Mesothelial cell of epicardium (in vitro differentiated cells): ENCODE data around the gene SEMA3A. TPM values are rescaled to one million over a fixed set of nuclear protein-coding genes. Genes with fewer than 3 reads are reported as not detected.

ENCODE experiments used
- DNase-seq, 2 experiments: peaks; one replicate each; pipeline ENCODE4 v3.0.0; 2021; ENCODE audit warnings: low spot score in 2 of 2; ENCODE audit not compliant: unreplicated experiment in 2 of 2
- H3K27ac Mint-ChIP-seq: 2 replicates; pipeline ENCODE4 v1.8.0; 2021; ENCODE audit warnings: mixed read lengths
- H3K27me3 Mint-ChIP-seq: 2 replicates; pipeline ENCODE4 v1.8.0; 2021; ENCODE audit warnings: low read depth, mixed read lengths
- H3K36me3 Mint-ChIP-seq: 2 replicates; pipeline ENCODE4 v1.8.0; 2021; ENCODE audit warnings: mixed read lengths
- H3K4me1 Mint-ChIP-seq: 2 replicates; pipeline ENCODE4 v1.8.0; 2021; ENCODE audit warnings: mixed read lengths
- H3K4me3 Mint-ChIP-seq: 2 replicates; pipeline ENCODE4 v1.8.0; 2021; ENCODE audit warnings: mild to moderate bottlenecking, moderate library complexity, mixed read lengths
- H3K9me3 Mint-ChIP-seq: 2 replicates; pipeline ENCODE4 v1.8.0; 2021; ENCODE audit warnings: mixed read lengths
- CTCF ChIP-seq: fragments of 200-600 bp; sonication (generic); IDR thresholded peaks from one replicate; pipeline ENCODE4 v1.5.0; 2021; ENCODE audit warnings: antibody characterized with exemption; ENCODE audit not compliant: unreplicated experiment
- total RNA-seq: library from RNA; stranded (reverse); gene quantifications from 3 replicates; pipeline ENCODE4 v1.2.1, GENCODE V29; 2021

Gene SEMA3A
- total RNA-seq, 1 donor from 2014 or later = 44.4 TPM

- Mint-ChIP-seq H3K27ac (no peak overlapping the region), H3K36me3 (no peaks in the 10 kb centered on the region)
- no peak for TF ChIP-seq CTCF
These were observed 264.3 kb downstream of the SEMA3A start for GRCh38 chr7:83930262-83930661.

GRCh38 chr7:83925860-83926259 lies 268.7 kb downstream of the SEMA3A start:
- Mint-ChIP-seq H3K36me3 (no peaks in the 10 kb centered on the region), H3K27ac (no peak overlapping the region), H3K4me1 (peaks cover 12% of the 10 kb centered on the region), H3K9me3 (peaks cover 3% of the 10 kb centered on the region), H3K4me3 (no peak overlapping the region), H3K27me3 (no peaks in the 10 kb centered on the region)
- no peak for DNase-seq
- TF ChIP-seq CTCF = no peak

More at GRCh38 chr7:83930262-83930661, 264.3 kb downstream of the SEMA3A start:
- H3K4me3 Mint-ChIP-seq = no peak overlapping the region
- no peaks in the 10 kb centered on the region for H3K27me3 Mint-ChIP-seq
- no peak for DNase-seq
- H3K9me3 Mint-ChIP-seq = peaks cover 3% of the 10 kb centered on the region
- H3K4me1 Mint-ChIP-seq = no peaks in the 10 kb centered on the region

- no peak for DNase-seq
- H3K9me3 Mint-ChIP-seq = peaks cover 7% of the 10 kb centered on the region
- no peaks in the 10 kb centered on the region for H3K36me3 Mint-ChIP-seq
- H3K4me3 Mint-ChIP-seq = no peak overlapping the region
- H3K27ac Mint-ChIP-seq = peak overlapping the region; percentile 53
- no peaks in the 10 kb centered on the region for H3K27me3 Mint-ChIP-seq
- no peak for TF ChIP-seq CTCF
- H3K4me1 Mint-ChIP-seq = peaks cover 12% of the 10 kb centered on the region
These were observed 272.5 kb downstream of the SEMA3A start for GRCh38 chr7:83921941-83922607.

GRCh38 chr7:83921271-83921940 lies 273.2 kb downstream of the SEMA3A start:
- peak overlapping the region; percentile 35 for H3K27ac Mint-ChIP-seq
- no peaks in the 10 kb centered on the region for H3K36me3 Mint-ChIP-seq
- peaks cover 12% of the 10 kb centered on the region for H3K4me1 Mint-ChIP-seq
- no peak for DNase-seq
- H3K27me3 Mint-ChIP-seq = no peaks in the 10 kb centered on the region
- H3K9me3 Mint-ChIP-seq = peaks cover 14% of the 10 kb centered on the region
- no peak for TF ChIP-seq CTCF
- no peak overlapping the region for H3K4me3 Mint-ChIP-seq

GRCh38 chr7:83918142-83918541 lies 276.4 kb downstream of the SEMA3A start:
- peaks cover 26% of the 10 kb centered on the region for H3K9me3 Mint-ChIP-seq
- peaks cover 12% of the 10 kb centered on the region for H3K4me1 Mint-ChIP-seq
- no peak for TF ChIP-seq CTCF
- no peak overlapping the region for H3K27ac Mint-ChIP-seq
- DNase-seq = no peak
- H3K27me3 Mint-ChIP-seq = no peaks in the 10 kb centered on the region
- no peak overlapping the region for H3K4me3 Mint-ChIP-seq
- no peaks in the 10 kb centered on the region for H3K36me3 Mint-ChIP-seq
